H1 (cell line): ENCODE measurements around the gene NFIX. TPM values are rescaled to one million over a fixed set of nuclear protein-coding genes. Genes with fewer than 3 reads are reported as not detected.

Source experiments
- CTCF ChIA-PET: fragments of 300-600 bp; sonication (Branson Sonifier 250); formaldehyde crosslinking; loops from one replicate; lab custom pipeline; 2021; ENCODE audit not compliant: partially characterized antibody; lab: Charles Lee
- POLR2A ChIA-PET: fragments of 300-600 bp; sonication (Branson Sonifier 250); formaldehyde crosslinking; loops from one replicate; lab custom pipeline; 2021; ENCODE audit warnings: inconsistent platforms; ENCODE audit not compliant: partially characterized antibody; lab: Charles Lee
- DNase-seq, 2 experiments: peaks; one replicate each; pipeline versions ENCODE4 v3.0.0 to v3.0.0-alpha.2; 2010 to 2022; ENCODE audit warnings: low spot score in 2 of 2, low read depth in 1 of 2, mixed read lengths in 1 of 2
- FAIRE-seq: peaks from 2 replicates; lab custom pipeline; 2011; peaks lifted over from hg19 to GRCh38; lab: Jason Lieb, UNC
- H2AFZ ChIP-seq: 2 replicates; pipeline ENCODE4 v1.8.1; 2012; ENCODE audit warnings: low read length, inconsistent platforms
- H2AK5ac ChIP-seq: 2 replicates; pipeline ENCODE4 v1.6.1; 2013; ENCODE audit warnings: low read depth, low read length
- H2BK120ac ChIP-seq: replicated peaks from 2 replicates; pipeline ENCODE3; 2013; ENCODE audit warnings: low read depth, low read length, inconsistent platforms
- H2BK12ac ChIP-seq: 2 replicates; pipeline ENCODE4 v1.6.1; 2013; ENCODE audit warnings: low read depth, low read length
- H2BK15ac ChIP-seq: 2 replicates; pipeline ENCODE4 v1.6.1; 2013; ENCODE audit warnings: low read length
- H2BK20ac ChIP-seq: 2 replicates; pipeline ENCODE4 v1.6.1; 2013; ENCODE audit warnings: low read length
- H2BK5ac ChIP-seq: 2 replicates; pipeline ENCODE4 v1.6.1; 2013; ENCODE audit warnings: low read depth, low read length
- H3K14ac ChIP-seq: 2 replicates; pipeline ENCODE4 v1.6.1; 2013; ENCODE audit warnings: inconsistent platforms; ENCODE audit not compliant: insufficient read length
- H3K18ac ChIP-seq: 2 replicates; pipeline ENCODE4 v1.6.1; 2013; ENCODE audit warnings: low read length; ENCODE audit errors: extremely low read depth
- H3K23ac ChIP-seq: 2 replicates; pipeline ENCODE4 v1.6.1; 2013; ENCODE audit warnings: inconsistent platforms; ENCODE audit not compliant: insufficient read length
- H3K23me2 ChIP-seq: 2 replicates; pipeline ENCODE4 v1.6.1; 2013; ENCODE audit warnings: low read depth, low read length
- H3K27ac ChIP-seq: 2 replicates; pipeline ENCODE4 v1.6.1; 2011; ENCODE audit warnings: low read depth, low read length, inconsistent platforms
- H3K27me3 ChIP-seq, 4 experiments: replicated peaks in 1 of 4; 1 replicate in 1 of 4; 2 replicates in 3 of 4; pipeline versions ENCODE4 v1.6.1 to v1.8.1; 2011 to 2013; ENCODE audit warnings: low read length in 3 of 4, mild to moderate bottlenecking in 3 of 4, inconsistent platforms in 2 of 4, mixed read lengths in 2 of 4, moderate library complexity in 1 of 4; ENCODE audit not compliant: control insufficient read depth in 3 of 4, insufficient read depth in 3 of 4; ENCODE audit errors: extremely low read depth in 1 of 4
- H3K36me3 ChIP-seq, 4 experiments: 2 replicates each; pipeline versions ENCODE4 v1.6.1 to v1.8.1; 2011 to 2013; ENCODE audit warnings: mild to moderate bottlenecking in 4 of 4, low read length in 3 of 4, moderate library complexity in 2 of 4, control low read depth in 1 of 4, inconsistent platforms in 1 of 4; ENCODE audit not compliant: insufficient read depth in 4 of 4, control insufficient read depth in 2 of 4
- H3K4ac ChIP-seq: replicated peaks from 2 replicates; pipeline ENCODE3; 2013; ENCODE audit warnings: low read length, low read depth, mixed read lengths, inconsistent platforms; ENCODE audit not compliant: insufficient read length
- H3K4me1 ChIP-seq, 4 experiments: replicated peaks in 1 of 4; 1 replicate in 1 of 4; 2 replicates in 3 of 4; pipeline versions ENCODE4 v1.6.1 to v1.8.1; 2011 to 2013; ENCODE audit warnings: low read length in 3 of 4, inconsistent platforms in 2 of 4, mixed read lengths in 1 of 4; ENCODE audit not compliant: insufficient read depth in 4 of 4, control insufficient read depth in 3 of 4
- H3K4me2 ChIP-seq, 2 experiments: 2 replicates each; pipeline versions ENCODE4 v1.6.1 to v1.8.1; 2011 to 2013; ENCODE audit warnings: low read depth in 2 of 2, low read length in 2 of 2, control low read depth in 1 of 2, inconsistent platforms in 1 of 2, mild to moderate bottlenecking in 1 of 2; ENCODE audit not compliant: insufficient read depth in 1 of 2
- H3K4me3 ChIP-seq, 4 experiments: fragments of 200-600, 300-600 bp in 1 of 4; sonication (generic), shearing (Covaris generic), sonication (Bioruptor Twin) in 1 of 4; 2 replicates each; pipeline versions ENCODE4 v1.5.1 to v1.8.1; 2011 to 2016; ENCODE audit warnings: low read length in 4 of 4, low read depth in 3 of 4, control low read depth in 2 of 4, inconsistent platforms in 2 of 4, mild to moderate bottlenecking in 2 of 4, mixed read lengths in 1 of 4, moderate library complexity in 1 of 4; ENCODE audit not compliant: insufficient read depth in 2 of 4; ENCODE audit errors: extremely low read depth in 1 of 4
- H3K56ac ChIP-seq: replicated peaks from 2 replicates; pipeline ENCODE3; 2013; ENCODE audit warnings: low read depth, mild to moderate bottlenecking, mixed read lengths, low read length, inconsistent platforms; ENCODE audit not compliant: insufficient read length
- H3K79me1 ChIP-seq: 2 replicates; pipeline ENCODE4 v1.6.1; 2013; ENCODE audit warnings: low read depth, low read length, control low read depth
- H3K79me2 ChIP-seq, 2 experiments: 2 replicates each; pipeline versions ENCODE4 v1.6.1 to v1.8.1; 2012 to 2013; ENCODE audit warnings: low read length in 2 of 2, mild to moderate bottlenecking in 2 of 2, inconsistent platforms in 1 of 2; ENCODE audit not compliant: insufficient read depth in 2 of 2, control insufficient read depth in 1 of 2
- H3K9ac ChIP-seq, 4 experiments: replicated peaks in 1 of 4; 1 replicate in 1 of 4; 2 replicates in 3 of 4; pipeline versions ENCODE4 v1.6.1 to v1.8.1; 2011 to 2013; ENCODE audit warnings: low read depth in 3 of 4, low read length in 3 of 4, control low read depth in 2 of 4, mild to moderate bottlenecking in 2 of 4, moderate library complexity in 2 of 4, inconsistent platforms in 1 of 4; ENCODE audit errors: extremely low read depth in 1 of 4
- H3K9me3 ChIP-seq, 2 experiments: 2 replicates each; pipeline versions ENCODE4 v1.6.1 to v1.8.1; 2012 to 2013; ENCODE audit warnings: mild to moderate bottlenecking in 2 of 2, moderate library complexity in 2 of 2, control low read depth in 1 of 2, inconsistent platforms in 1 of 2, low read depth in 1 of 2, low read length in 1 of 2, mixed read lengths in 1 of 2; ENCODE audit not compliant: insufficient read depth in 2 of 2
- H4K20me1 ChIP-seq, 2 experiments: replicated peaks in 1 of 2; 2 replicates each; pipeline versions ENCODE3 to v1.8.1; 2011 to 2013; ENCODE audit warnings: inconsistent platforms in 2 of 2, low read length in 2 of 2, mild to moderate bottlenecking in 1 of 2; ENCODE audit not compliant: insufficient read depth in 2 of 2, control insufficient read depth in 1 of 2
- H4K5ac ChIP-seq: 2 replicates; pipeline ENCODE4 v1.6.1; 2013; ENCODE audit warnings: low read length, low read depth, mixed read lengths, inconsistent platforms; ENCODE audit not compliant: insufficient read length
- H4K8ac ChIP-seq: 2 replicates; pipeline ENCODE4 v1.8.0; 2013; ENCODE audit warnings: mild to moderate bottlenecking, moderate library complexity, low read length, inconsistent platforms; ENCODE audit not compliant: insufficient read depth; ENCODE audit errors: extremely low read depth
- H4K91ac ChIP-seq: replicated peaks from 2 replicates; pipeline ENCODE3; 2013; ENCODE audit warnings: low read length, mixed read lengths, inconsistent platforms; ENCODE audit not compliant: insufficient read length
- CBX5 ChIP-seq: fragments of 300-800, 300-1000 bp; sonication (generic); IDR thresholded peaks from 2 replicates; pipeline ENCODE4 v1.7.1; 2016; ENCODE audit warnings: antibody characterized with exemption, low read length, low read depth
- RXRA ChIP-seq: IDR thresholded peaks from 2 replicates; pipeline ENCODE4 v1.6.1; 2011; ENCODE audit warnings: low read depth, mild to moderate bottlenecking, low read length, moderate library complexity; ENCODE audit not compliant: insufficient read depth
- SIN3A ChIP-seq, 2 experiments: IDR thresholded peaks in 1 of 2; conservative IDR thresholded peaks in 1 of 2; 2 replicates each; pipeline ENCODE4 v1.6.1; 2011 to 2012; ENCODE audit warnings: low read length in 2 of 2, improper control_type of control experiment in 1 of 2, low read depth in 1 of 2, mild to moderate bottlenecking in 1 of 2
- SRF ChIP-seq: IDR thresholded peaks from 2 replicates; pipeline ENCODE4 v1.6.1; 2011; ENCODE audit warnings: mild to moderate bottlenecking, low read depth, low read length, moderate library complexity
- TCF12 ChIP-seq: IDR thresholded peaks from 2 replicates; pipeline ENCODE4 v1.6.1; 2011; ENCODE audit warnings: low read depth, mild to moderate bottlenecking, low read length
- WGBS, 2 experiments: shearing (Covaris generic) in 1 of 2; methylation state at CpG; one replicate each; pipeline versions ENCODE4 v1.1.6 to v1.1.7; 2013 to 2015; ENCODE audit warnings: low lambda C conversion rate in 2 of 2, mixed read lengths in 2 of 2, inconsistent platforms in 1 of 2, low coverage in 1 of 2, missing lambda C conversion rate in 1 of 2; ENCODE audit not compliant: insufficient replicate concordance in 2 of 2, insufficient coverage in 1 of 2, insufficient read length in 1 of 2; ENCODE audit errors: extremely low coverage in 1 of 2, missing lambda C conversion rate in 1 of 2; 5-methylcytosine and 5-hydroxymethylcytosine counted together
- polyA plus RNA-seq, 7 experiments: library from polyadenylated mRNA; depleted of rRNA in 3 of 7; stranded (reverse) in 5 of 7; unstranded in 2 of 7; fragments of >200 nt in 5 of 7; fragments of 200-250 nt in 2 of 7; gene quantifications; 1 replicate in 5 of 7; 2 replicates in 1 of 7; 4 replicates in 1 of 7; pipeline versions ENCODE4 v1.2.1 to v1.2.3, GENCODE V29; 2011 to 2013; ENCODE audit warnings: missing spikeins in 2 of 7, mixed read lengths in 2 of 7
- total RNA-seq: library from RNA; stranded (reverse); fragmentation: NEBNext Ultra II Directional; extraction: Animal tissue kit (Norgen Biotek cat#: 25700); gene quantifications from 2 replicates; pipeline ENCODE4 v1.2.1, GENCODE V29; 2021
- TF ChIP-seq, protein P1 (sequence below): IDR thresholded peaks from 2 replicates; pipeline ENCODE4 v1.6.1; 2011; ENCODE audit warnings: low read depth, mild to moderate bottlenecking, low read length; ENCODE audit not compliant: insufficient read depth

NFIX gene
- total and polyA plus RNA-seq, 2 of the 8 experiments (the other 6 are each of a cell fraction or from before 2014, with no cell fraction given): 0.03 to 0.20 TPM

DNA sequence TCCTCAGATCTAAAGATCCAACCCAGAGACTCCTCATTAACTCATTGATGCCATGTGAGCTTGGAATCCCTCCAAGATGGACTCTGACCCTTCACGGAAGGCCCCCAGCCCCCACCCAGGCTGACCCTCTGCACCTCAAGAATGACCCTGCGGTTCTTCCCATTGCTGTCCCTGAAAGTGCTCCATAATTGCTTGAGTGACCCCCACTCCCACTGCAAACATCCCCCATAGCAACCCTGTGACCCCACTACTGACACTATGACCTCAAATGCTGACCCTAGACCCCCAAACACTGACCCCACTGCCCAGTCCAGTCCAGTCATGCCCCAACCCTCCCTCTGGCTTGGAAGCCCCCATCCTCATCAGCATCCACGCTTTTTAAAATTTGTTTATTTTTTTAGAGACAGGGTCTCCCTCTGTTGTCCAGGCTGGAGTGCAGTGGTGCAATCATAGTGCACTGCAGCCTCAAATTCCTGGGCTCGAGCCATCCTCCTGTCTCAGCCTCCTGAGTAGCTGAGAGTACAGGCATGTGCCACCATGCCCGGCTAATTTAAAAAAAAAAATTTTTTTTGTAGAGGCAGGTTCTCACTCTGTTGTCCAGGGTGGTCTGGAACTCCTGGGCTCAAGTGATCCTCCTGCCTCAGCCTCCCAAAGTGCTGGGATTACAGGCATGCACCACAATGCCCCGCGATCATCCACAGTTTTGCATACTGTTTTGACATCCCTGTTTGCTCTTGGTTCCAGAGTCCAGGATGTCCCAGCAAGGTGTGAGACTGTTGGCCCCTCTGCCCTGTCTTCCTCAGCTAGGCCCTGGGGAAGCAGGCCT is 106.5 kb downstream of the NFIX start:
- Histone ChIP-seq H3K4ac (no peak overlapping the region), H2BK15ac (0 out of 2 replicates have a peak overlapping the region, but pooled peaks have one; percentile 72), H3K9me3 (no peaks in the 10 kb centered on the region), H4K91ac (peak overlapping the region; percentile 44), H2BK20ac (no peak overlapping the region), H2BK5ac (0 out of 2 replicates have a peak overlapping the region, but pooled peaks have one; percentile 24), H2AK5ac (no peak overlapping the region; the same call in 1 of the 2 replicates), H2BK12ac (peak overlapping the region; percentile 68; the same call in 1 of the 2 replicates), H3K79me1 (no peaks in the 10 kb centered on the region), H4K8ac (no peak overlapping the region; the same call in 1 of the 2 replicates)
- CTCF ChIA-PET: interaction anchor here (0.5 to 2.9 kb wide), 21 partner anchors 9 to 363 kb away, joined by 3 to 16 read pairs (median 5); no protein-coding TSS in a partner anchor
- DNase-seq: no peak
- no peak for TF ChIP-seq RXRA
- TF ChIP-seq CBX5: no peak
- TF ChIP-seq, protein P1, sequence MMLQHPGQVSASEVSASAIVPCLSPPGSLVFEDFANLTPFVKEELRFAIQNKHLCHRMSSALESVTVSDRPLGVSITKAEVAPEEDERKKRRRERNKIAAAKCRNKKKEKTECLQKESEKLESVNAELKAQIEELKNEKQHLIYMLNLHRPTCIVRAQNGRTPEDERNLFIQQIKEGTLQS: no peak
- no peak for TF ChIP-seq SIN3A (conservative IDR thresholded peaks at IDR 0.05 in 1 of 2, IDR thresholded peaks at IDR 0.05 in 1 of 2; ENCODE audit: low read depth in 1 of 2, low read length in 2 of 2)
- no peak for TF ChIP-seq SRF
- no peak for TF ChIP-seq TCF12
- TF ChIP-seq, all 59 proteins: peak for 0
- no peak overlapping the region for H2AFZ ChIP-seq
- peak overlapping the region in 2 of 4 experiments; percentile 36 to 55; a peak in 2 of 8 replicates for H3K4me3 ChIP-seq
- H3K14ac ChIP-seq: no peak overlapping the region
- H3K27me3 ChIP-seq: peaks cover 31 to 60% (median 53%) of the 10 kb centered on the region in 4 experiments
- POLR2A ChIA-PET: interaction anchor here (0.8 to 11.6 kb wide), 6 partner anchors 8 to 74 kb away, joined by 3 to 141 read pairs (median 6); partner anchors contain the start of genes NACC1 and TRMT1
- H3K9ac ChIP-seq: no peak overlapping the region
- H3K27ac ChIP-seq: no peak overlapping the region
- no peak overlapping the region for H3K56ac ChIP-seq
- peaks cover 0 to 27% (median 9%) of the 10 kb centered on the region in 4 experiments; a peak in 5 of 7 replicates for H3K4me1 ChIP-seq
- no peak for FAIRE-seq
- H3K79me2 ChIP-seq: no peaks in the 10 kb centered on the region
- peaks cover 6% of the 10 kb centered on the region; the same call in 1 of the 2 replicates for H3K23me2 ChIP-seq
- peak overlapping the region; percentile 48; the same call in 1 of the 2 replicates for H3K18ac ChIP-seq
- peaks cover 0 to 16% of the 10 kb centered on the region in 2 experiments for H4K20me1 ChIP-seq
- H3K23ac ChIP-seq: no peak overlapping the region
- H4K5ac ChIP-seq: no peak overlapping the region
- peak overlapping the region; percentile 42 to 63; a peak in 1 of 4 replicates for H3K4me2 ChIP-seq
- WGBS, 2 experiments: 90% methylated on average over 7 of the region's 7 CpGs; no CpG with 5 or more reads in 1 of the 2 experiments
- no peak overlapping the region for H2BK120ac ChIP-seq
- no peaks in the 10 kb centered on the region for H3K36me3 ChIP-seq
